BE2C (cell line): ENCODE measurements around the gene GFI1.

Experiments used
- DNase-seq: peaks from one replicate; pipeline ENCODE4 v3.0.0-alpha.2; 2020
- H3K27me3 ChIP-seq: fragments of 250-450 bp; sonication (Bioruptor Pico); 2 replicates; pipeline ENCODE4 v1.5.1; 2020; ENCODE audit warnings: mild to moderate bottlenecking
- H3K36me3 ChIP-seq: fragments of 250-450 bp; sonication (Bioruptor Pico); 2 replicates; pipeline ENCODE4 v1.5.1; 2020; ENCODE audit warnings: mild to moderate bottlenecking
- H3K4me1 ChIP-seq: fragments of 250-450 bp; sonication (Bioruptor Pico); 2 replicates; pipeline ENCODE4 v1.5.1; 2020
- H3K4me3 ChIP-seq: 2 replicates; pipeline ENCODE4 v1.5.1; 2011; ENCODE audit warnings: low read depth, low read length
- H3K9me3 ChIP-seq: fragments of 250-450 bp; sonication (Bioruptor Pico); 2 replicates; pipeline ENCODE4 v1.5.1; 2020
- TF ChIP-seq, protein P1 (sequence below): IDR thresholded peaks from 2 replicates; pipeline ENCODE4 v1.5.1; 2012; ENCODE audit warnings: mild to moderate bottlenecking, low read depth, low read length

Gene GFI1

DNA sequence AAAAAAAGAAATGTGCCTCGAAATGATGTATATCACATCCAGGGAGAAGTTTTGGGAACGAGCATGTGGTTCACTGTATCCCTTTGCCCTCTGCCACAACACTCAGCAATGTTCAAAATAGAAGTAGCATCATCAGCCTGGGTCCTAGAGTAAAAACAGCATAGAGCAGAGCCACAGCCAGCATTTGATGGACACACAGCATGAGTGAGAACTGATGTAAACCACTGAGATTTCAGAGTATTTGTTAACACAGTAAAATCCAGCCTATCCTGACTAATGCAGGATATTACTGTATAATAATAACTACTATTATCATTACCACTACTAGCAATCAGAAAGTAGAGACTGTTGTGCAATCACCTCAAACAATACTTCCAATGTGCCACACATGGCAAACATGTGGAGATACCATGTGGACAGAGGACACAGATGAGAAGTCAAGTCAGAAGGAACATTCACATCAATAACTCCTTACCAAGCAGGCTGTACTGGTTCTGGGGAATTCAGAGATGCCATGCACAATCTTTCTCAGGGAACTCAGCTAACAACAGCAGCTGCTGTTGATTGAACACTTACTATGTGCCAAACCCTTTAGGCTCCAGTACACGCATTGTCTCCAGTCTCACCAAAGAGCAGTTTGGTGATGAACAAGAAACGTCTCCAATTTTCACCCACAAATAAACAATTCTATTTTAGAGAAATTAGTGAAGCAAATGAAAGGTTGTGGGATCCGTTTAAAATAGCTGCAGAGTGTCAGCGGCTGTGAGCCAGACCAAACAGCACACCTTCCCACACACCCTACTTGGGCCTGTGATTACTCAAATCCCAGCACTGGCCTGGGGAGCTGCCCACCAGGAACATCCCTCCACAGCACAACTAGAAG is 16.6 kb upstream of the GFI1 start:
- no peak for DNase-seq

DNA sequence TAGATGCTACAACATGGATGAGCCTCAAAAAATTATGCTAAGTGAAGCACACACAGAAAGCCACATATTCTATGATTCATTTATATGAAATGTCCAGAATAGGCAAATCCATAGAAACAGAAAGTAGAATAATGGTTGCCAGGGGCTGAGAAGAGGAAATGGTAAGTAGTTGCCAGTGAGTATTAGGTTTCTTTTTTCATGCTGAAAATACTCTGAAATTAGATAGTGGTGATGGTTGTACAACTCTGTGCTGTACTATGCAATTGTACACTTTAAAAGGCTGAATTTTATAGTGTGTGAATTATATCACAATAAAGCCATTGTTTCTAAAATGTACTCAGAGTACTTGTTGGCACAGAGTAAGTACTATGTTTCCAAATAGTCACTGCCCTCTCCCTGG is 15.5 kb upstream of the GFI1 start:
- no peak overlapping the region for H3K4me3 ChIP-seq
- no peaks in the 10 kb centered on the region for H3K36me3 ChIP-seq
- H3K27me3 ChIP-seq: no peaks in the 10 kb centered on the region
- no peaks in the 10 kb centered on the region for H3K4me1 ChIP-seq
- no peak for DNase-seq
- no peaks in the 10 kb centered on the region for H3K9me3 ChIP-seq
- TF ChIP-seq, protein P1, sequence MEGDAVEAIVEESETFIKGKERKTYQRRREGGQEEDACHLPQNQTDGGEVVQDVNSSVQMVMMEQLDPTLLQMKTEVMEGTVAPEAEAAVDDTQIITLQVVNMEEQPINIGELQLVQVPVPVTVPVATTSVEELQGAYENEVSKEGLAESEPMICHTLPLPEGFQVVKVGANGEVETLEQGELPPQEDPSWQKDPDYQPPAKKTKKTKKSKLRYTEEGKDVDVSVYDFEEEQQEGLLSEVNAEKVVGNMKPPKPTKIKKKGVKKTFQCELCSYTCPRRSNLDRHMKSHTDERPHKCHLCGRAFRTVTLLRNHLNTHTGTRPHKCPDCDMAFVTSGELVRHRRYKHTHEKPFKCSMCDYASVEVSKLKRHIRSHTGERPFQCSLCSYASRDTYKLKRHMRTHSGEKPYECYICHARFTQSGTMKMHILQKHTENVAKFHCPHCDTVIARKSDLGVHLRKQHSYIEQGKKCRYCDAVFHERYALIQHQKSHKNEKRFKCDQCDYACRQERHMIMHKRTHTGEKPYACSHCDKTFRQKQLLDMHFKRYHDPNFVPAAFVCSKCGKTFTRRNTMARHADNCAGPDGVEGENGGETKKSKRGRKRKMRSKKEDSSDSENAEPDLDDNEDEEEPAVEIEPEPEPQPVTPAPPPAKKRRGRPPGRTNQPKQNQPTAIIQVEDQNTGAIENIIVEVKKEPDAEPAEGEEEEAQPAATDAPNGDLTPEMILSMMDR: no peak

More for the DNA sequence above, 16.6 kb upstream of the GFI1 start:
- TF ChIP-seq, protein P1: no peak
- Histone ChIP-seq H3K36me3 (no peaks in the 10 kb centered on the region), H3K4me3 (no peak overlapping the region), H3K9me3 (no peaks in the 10 kb centered on the region), H3K4me1 (no peaks in the 10 kb centered on the region), H3K27me3 (no peaks in the 10 kb centered on the region)

DNA sequence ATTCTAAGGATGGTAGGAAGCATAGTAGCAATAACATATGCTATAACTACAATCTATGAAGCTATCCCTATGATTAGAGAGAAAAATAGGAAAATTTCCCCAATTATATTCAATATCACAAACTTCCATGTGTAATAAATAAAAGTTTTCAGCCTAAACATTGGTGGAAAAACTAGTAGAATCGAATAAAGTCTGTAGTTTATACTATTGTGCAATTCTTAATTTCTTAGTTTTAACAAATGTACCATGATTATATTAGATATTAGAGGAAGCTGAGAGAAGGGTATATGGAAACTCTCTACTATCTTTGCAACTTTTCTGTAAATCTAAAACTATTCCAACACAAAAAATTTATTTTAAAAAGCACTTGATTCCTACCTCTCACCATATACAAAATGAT is 13.8 kb upstream of the GFI1 start:
- no peak for DNase-seq
- H3K9me3 ChIP-seq: no peaks in the 10 kb centered on the region
- no peak overlapping the region for H3K4me3 ChIP-seq
- no peaks in the 10 kb centered on the region for H3K4me1 ChIP-seq
- no peaks in the 10 kb centered on the region for H3K36me3 ChIP-seq
- TF ChIP-seq, protein P1: no peak
- no peaks in the 10 kb centered on the region for H3K27me3 ChIP-seq

DNA sequence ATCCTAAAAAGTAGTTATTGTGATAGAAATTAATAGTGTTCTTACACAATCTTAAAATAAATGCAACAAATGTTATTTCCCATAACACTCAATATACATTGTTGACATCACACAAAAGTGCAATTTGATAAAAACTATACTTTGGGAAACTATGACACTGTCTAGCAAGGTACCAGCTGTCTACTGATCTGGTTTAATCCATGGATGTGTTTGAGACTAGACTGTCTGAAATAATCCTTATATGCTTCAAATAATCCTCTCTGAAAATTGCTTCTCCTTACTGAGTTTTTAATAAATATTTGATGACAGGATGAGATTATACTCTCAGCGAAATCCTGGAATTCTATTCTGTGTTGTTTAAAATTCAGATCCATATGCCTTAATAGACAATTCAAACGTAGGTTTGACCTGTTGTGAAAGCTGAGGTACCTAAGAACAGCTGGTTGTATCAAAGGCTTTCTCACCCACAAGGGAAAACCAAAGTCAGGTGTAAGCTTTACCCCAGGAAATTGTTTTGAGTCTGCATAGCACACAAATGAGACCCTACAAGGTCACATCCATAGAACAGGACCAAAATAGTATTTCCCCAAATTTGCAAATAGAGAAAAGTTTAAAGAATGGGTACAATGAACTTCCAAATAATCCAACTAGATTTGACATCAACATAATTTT is 8.8 kb upstream of the GFI1 start:
- no peak for DNase-seq
- TF ChIP-seq, protein P1: no peak
- H3K4me1 ChIP-seq: no peaks in the 10 kb centered on the region
- no peaks in the 10 kb centered on the region for H3K27me3 ChIP-seq
- no peaks in the 10 kb centered on the region for H3K36me3 ChIP-seq
- no peaks in the 10 kb centered on the region for H3K9me3 ChIP-seq
- H3K4me3 ChIP-seq: no peak overlapping the region

DNA sequence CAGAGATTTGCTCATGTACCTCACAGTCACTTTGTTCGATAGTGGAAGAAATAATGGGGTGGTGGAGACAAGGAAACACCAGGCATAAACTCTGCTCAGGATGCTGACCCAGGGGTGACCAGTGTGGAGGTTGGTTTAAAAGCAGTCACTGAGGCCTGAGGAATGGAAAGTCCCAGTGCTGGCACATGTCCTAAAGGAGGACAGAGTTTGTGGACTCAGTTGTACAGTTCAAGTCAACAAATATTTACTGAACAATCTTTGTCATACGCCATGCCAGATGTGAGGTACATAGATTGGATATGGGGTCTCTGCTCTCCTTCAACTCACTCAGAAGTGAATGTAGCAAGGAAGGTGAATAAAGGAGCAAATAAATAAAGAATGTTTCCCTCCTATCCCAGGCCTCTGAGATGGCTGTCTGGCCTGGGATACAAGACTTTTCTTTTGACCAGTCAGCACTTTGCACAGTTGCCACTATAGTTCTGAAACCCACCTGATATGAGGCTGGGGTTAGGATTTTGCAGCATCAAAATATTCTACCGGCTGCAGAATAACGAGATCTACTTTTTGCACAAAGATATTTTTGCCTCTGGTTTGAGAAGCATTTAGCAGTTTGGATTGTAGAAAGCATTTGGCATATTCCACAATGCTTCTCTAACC is 7.9 kb upstream of the GFI1 start:
- TF ChIP-seq, protein P1: no peak
- no peaks in the 10 kb centered on the region for H3K27me3 ChIP-seq
- no peak overlapping the region for H3K4me3 ChIP-seq
- no peak for DNase-seq
- no peaks in the 10 kb centered on the region for H3K9me3 ChIP-seq
- no peaks in the 10 kb centered on the region for H3K36me3 ChIP-seq
- no peaks in the 10 kb centered on the region for H3K4me1 ChIP-seq
